GM18502 (cell line): ENCODE data around the gene TDRKH.

ENCODE experiments used
- ATAC-seq: cut with Tn5 transposase; IDR thresholded peaks from one replicate; pipeline ENCODE4 v1.9.1; 2021; ENCODE audit warnings: mild to moderate bottlenecking; ENCODE audit not compliant: unreplicated experiment, poor library complexity

The TDRKH gene

GRCh38 chr1:151825204-151825603, 34.9 kb upstream of the TDRKH start:
- ATAC-seq: no peak

- ATAC-seq: no peak
Observed at GRCh38 chr1:151823175-151823574, 32.9 kb upstream of the TDRKH start.

GRCh38 chr1:151822404-151822803, 32.1 kb upstream of the TDRKH start:
- ATAC-seq: no peak

- ATAC-seq: no peak
Observed at GRCh38 chr1:151820940-151821339, 30.6 kb upstream of the TDRKH start.

- no peak for ATAC-seq
Observed at GRCh38 chr1:151819976-151820623, 29.8 kb upstream of the TDRKH start.

GRCh38 chr1:151819227-151819835, 29.0 kb upstream of the TDRKH start:
- ATAC-seq: no peak

- ATAC-seq: no peak
Observed at GRCh38 chr1:151817353-151817730, 27.0 kb upstream of the TDRKH start.

- ATAC-seq: no peak
Observed at GRCh38 chr1:151816548-151817352, 26.4 kb upstream of the TDRKH start.

GRCh38 chr1:151815716-151816327, 25.5 kb upstream of the TDRKH start:
- no peak for ATAC-seq

- no peak for ATAC-seq
Observed at GRCh38 chr1:151814971-151815545, 24.8 kb upstream of the TDRKH start.

- ATAC-seq: no peak
Observed at GRCh38 chr1:151814426-151814825, 24.1 kb upstream of the TDRKH start.

- ATAC-seq: no peak
Observed at GRCh38 chr1:151813271-151813977, 23.1 kb upstream of the TDRKH start.

- no peak for ATAC-seq
Observed at GRCh38 chr1:151811181-151811580, 20.9 kb upstream of the TDRKH start.

- no peak for ATAC-seq
Observed at GRCh38 chr1:151809985-151810556, 19.8 kb upstream of the TDRKH start.

GRCh38 chr1:151809290-151809984, 19.1 kb upstream of the TDRKH start:
- ATAC-seq: no peak

GRCh38 chr1:151807766-151808165, 17.5 kb upstream of the TDRKH start:
- no peak for ATAC-seq

GRCh38 chr1:151807131-151807530, 16.8 kb upstream of the TDRKH start:
- ATAC-seq: no peak

- ATAC-seq: no peak
Observed at GRCh38 chr1:151806170-151806569, 15.9 kb upstream of the TDRKH start.
